Smooth muscle cell (in vitro differentiated cells): ENCODE results near the gene SH2D3C. TPM values are rescaled to one million over a fixed set of nuclear protein-coding genes. Genes with fewer than 3 reads are reported as not detected.

Experiments used
- DNase-seq: peaks from one replicate; lab custom pipeline; 2025; ENCODE audit not compliant: unreplicated experiment; lab: John Stamatoyannopoulos, UW
- H2AFZ ChIP-seq: fragments of 200-600 bp; sonication (generic); 2 replicates; pipeline ENCODE4 v1.6.0; 2016; ENCODE audit warnings: antibody characterized with exemption, low read depth, mild to moderate bottlenecking
- H3F3A ChIP-seq: fragments of 200-600 bp; sonication (generic); 2 replicates; pipeline ENCODE4 v1.6.0; 2017; ENCODE audit warnings: antibody characterized with exemption, low read depth
- H3K27ac ChIP-seq: fragments of 200-600 bp; sonication (generic); 2 replicates; pipeline ENCODE4 v1.5.1; 2016; ENCODE audit warnings: low read depth, mild to moderate bottlenecking
- H3K27me3 ChIP-seq: fragments of 200-600 bp; sonication (generic); 2 replicates; pipeline ENCODE4 v1.6.1; 2016; ENCODE audit warnings: low read depth, mild to moderate bottlenecking
- H3K36me3 ChIP-seq: fragments of 200-600 bp; sonication (generic); 2 replicates; pipeline ENCODE4 v1.5.1; 2016; ENCODE audit warnings: low read depth
- H3K4me1 ChIP-seq: fragments of 200-600 bp; sonication (generic); 2 replicates; pipeline ENCODE4 v1.5.1; 2016; ENCODE audit warnings: low read depth
- H3K4me2 ChIP-seq: fragments of 200-600 bp; sonication (generic); 2 replicates; pipeline ENCODE4 v1.6.0; 2016; ENCODE audit warnings: mild to moderate bottlenecking
- H3K4me3 ChIP-seq: fragments of 200-600 bp; sonication (generic); 2 replicates; pipeline ENCODE4 v1.5.1; 2016; ENCODE audit warnings: mild to moderate bottlenecking
- H3K79me2 ChIP-seq: fragments of 200-600 bp; sonication (generic); 2 replicates; pipeline ENCODE4 v1.6.0; 2016; ENCODE audit warnings: low read depth, mild to moderate bottlenecking
- H3K9ac ChIP-seq: fragments of 200-600 bp; sonication (generic); 2 replicates; pipeline ENCODE4 v1.6.0; 2016; ENCODE audit warnings: low read depth
- H3K9me3 ChIP-seq: fragments of 200-600 bp; sonication (generic); replicated peaks from 2 replicates; pipeline ENCODE4 v1.5.1; 2016; ENCODE audit warnings: low read depth
- H4K20me1 ChIP-seq: fragments of 200-600 bp; sonication (generic); 2 replicates; pipeline ENCODE4 v1.6.0; 2016; ENCODE audit warnings: low read depth
- WGBS: methylation state at CpG from one replicate; pipeline ENCODE4 v1.1.7; 2016; ENCODE audit warnings: low lambda C conversion rate; 5-methylcytosine and 5-hydroxymethylcytosine counted together
- polyA plus RNA-seq: library from polyadenylated mRNA; unstranded; fragments of >200 nt; fragmentation: Nextera tagmentation; extraction: Ambion mirVana; gene quantifications from 2 replicates; pipeline ENCODE4 v1.2.1, GENCODE V29; 2016
- total RNA-seq: library from RNA; depleted of rRNA; stranded (reverse); fragments of >200 nt; gene quantifications from 2 replicates; pipeline ENCODE4 v1.2.3, GENCODE V29; 2014
- TF ChIP-seq, protein P1 (sequence below): fragments of 200-600 bp; sonication (generic); IDR thresholded peaks from 2 replicates; pipeline ENCODE4 v1.5.1; 2017; ENCODE audit warnings: borderline replicate concordance, mild to moderate bottlenecking, antibody characterized with exemption; ENCODE audit not compliant: insufficient read depth, poor library complexity, severe bottlenecking

SH2D3C gene, protein sequence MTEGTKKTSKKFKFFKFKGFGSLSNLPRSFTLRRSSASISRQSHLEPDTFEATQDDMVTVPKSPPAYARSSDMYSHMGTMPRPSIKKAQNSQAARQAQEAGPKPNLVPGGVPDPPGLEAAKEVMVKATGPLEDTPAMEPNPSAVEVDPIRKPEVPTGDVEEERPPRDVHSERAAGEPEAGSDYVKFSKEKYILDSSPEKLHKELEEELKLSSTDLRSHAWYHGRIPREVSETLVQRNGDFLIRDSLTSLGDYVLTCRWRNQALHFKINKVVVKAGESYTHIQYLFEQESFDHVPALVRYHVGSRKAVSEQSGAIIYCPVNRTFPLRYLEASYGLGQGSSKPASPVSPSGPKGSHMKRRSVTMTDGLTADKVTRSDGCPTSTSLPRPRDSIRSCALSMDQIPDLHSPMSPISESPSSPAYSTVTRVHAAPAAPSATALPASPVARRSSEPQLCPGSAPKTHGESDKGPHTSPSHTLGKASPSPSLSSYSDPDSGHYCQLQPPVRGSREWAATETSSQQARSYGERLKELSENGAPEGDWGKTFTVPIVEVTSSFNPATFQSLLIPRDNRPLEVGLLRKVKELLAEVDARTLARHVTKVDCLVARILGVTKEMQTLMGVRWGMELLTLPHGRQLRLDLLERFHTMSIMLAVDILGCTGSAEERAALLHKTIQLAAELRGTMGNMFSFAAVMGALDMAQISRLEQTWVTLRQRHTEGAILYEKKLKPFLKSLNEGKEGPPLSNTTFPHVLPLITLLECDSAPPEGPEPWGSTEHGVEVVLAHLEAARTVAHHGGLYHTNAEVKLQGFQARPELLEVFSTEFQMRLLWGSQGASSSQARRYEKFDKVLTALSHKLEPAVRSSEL
- 1.5 TPM in 1 of 2 replicates, not detected in the other for total RNA-seq
- polyA plus RNA-seq: 0.54 and 0.83 TPM in 2 replicates

DNA sequence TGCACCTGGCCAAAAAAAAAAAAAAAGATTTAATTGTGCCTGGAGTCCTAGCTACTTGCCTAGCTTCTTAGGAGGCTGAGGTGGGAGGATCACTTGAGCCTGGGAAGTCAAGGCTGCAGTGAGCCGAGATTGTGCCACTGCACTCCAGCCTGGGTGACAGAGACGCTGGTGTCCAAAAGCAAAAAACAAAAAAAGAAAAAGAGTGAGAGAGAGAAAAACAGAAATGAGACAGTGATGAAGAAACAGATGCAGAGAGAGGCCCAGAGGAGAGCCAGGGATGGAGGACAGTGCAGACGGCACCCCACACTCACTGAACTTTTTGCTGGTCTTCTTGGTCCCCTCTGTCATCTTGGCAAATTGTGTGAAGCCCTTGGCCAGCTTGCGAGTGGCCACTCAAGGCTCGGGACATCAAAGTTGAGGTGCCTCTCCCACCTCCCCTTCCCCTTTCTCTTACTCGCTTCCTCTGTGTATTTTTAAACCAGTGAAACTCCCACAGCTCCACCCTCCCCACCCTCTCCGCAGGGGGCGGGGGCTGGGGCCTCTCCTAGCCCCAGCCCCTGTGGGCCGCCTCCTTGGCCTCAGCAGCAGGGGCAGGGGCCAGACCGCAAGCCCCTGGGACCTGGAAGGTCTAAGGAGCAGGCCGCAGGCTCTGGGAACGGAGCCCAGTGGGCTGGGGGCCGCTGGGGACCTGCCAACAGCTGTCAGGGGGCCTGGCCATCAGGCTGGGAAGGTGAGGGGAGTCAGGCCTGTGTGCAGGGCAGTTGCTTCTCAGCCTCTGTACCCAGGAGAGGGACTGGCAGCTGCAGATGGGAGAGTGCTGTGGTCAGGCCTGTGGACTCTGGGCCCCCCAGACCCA, at the start of gene SH2D3C:
TSS of gene SH2D3C (minus strand) at position 387 of the 856 bp plus-strand sequence. CDS start at position 348, 39 bp downstream.
- no peak within 1 kb of the TSS for H3K27ac ChIP-seq
- H4K20me1 ChIP-seq: no peaks in the 10 kb centered on the region
- H3K36me3 ChIP-seq: no peaks in the 10 kb centered on the region
- TF ChIP-seq, protein P1, sequence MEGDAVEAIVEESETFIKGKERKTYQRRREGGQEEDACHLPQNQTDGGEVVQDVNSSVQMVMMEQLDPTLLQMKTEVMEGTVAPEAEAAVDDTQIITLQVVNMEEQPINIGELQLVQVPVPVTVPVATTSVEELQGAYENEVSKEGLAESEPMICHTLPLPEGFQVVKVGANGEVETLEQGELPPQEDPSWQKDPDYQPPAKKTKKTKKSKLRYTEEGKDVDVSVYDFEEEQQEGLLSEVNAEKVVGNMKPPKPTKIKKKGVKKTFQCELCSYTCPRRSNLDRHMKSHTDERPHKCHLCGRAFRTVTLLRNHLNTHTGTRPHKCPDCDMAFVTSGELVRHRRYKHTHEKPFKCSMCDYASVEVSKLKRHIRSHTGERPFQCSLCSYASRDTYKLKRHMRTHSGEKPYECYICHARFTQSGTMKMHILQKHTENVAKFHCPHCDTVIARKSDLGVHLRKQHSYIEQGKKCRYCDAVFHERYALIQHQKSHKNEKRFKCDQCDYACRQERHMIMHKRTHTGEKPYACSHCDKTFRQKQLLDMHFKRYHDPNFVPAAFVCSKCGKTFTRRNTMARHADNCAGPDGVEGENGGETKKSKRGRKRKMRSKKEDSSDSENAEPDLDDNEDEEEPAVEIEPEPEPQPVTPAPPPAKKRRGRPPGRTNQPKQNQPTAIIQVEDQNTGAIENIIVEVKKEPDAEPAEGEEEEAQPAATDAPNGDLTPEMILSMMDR: no peak
- no peak within 1 kb of the TSS for H3K4me2 ChIP-seq
- no peaks in the 10 kb centered on the region for H3K4me1 ChIP-seq
- no peaks in the 10 kb centered on the region for H3K27me3 ChIP-seq
- 80% methylated on average over 13 of the region's 13 CpGs for WGBS
- H3F3A ChIP-seq: no peaks in the 10 kb centered on the region
- H2AFZ ChIP-seq: no peak within 1 kb of the TSS
- H3K9me3 ChIP-seq: no peaks in the 10 kb centered on the region
- no peak for DNase-seq
- H3K79me2 ChIP-seq: no peaks in the 10 kb centered on the region
- H3K4me3 ChIP-seq: no peak within 1 kb of the TSS
- H3K9ac ChIP-seq: no peak within 1 kb of the TSS

DNA sequence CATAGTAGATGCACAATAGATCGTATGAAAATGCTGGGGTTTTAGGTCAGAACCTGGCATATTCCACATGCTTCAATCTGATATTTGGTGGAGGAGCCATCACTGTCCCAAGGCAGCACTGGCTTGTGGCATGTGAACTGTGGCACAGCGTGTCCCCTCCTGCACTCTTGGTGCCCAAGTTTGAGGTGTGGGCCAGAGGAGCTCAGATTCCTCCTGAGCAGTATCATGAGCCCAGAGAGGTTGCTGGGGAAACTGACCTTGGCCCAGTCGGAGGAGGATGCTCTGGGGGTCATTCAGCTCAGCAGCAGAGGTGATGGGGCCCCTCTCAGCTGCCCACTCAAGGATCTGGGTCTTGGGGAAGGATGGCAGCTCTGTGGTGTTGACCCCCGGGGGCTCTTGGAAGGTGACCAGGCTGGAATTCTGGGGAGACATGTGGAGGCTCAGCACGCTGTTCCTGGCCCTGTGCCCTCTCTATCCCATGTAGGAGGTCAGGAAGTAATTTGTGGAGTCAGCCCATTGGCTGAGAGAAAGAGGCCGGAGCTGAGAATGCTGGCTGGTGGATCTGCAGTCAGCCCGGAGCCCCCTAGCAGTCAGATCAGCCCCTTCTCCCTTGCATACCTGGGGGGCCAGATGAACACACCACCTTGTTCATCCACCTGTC, 47.9 kb upstream of the SH2D3C start:
- no peak overlapping the region for H3K4me2 ChIP-seq
- 92% methylated on average over 7 of the region's 7 CpGs for WGBS

DNA sequence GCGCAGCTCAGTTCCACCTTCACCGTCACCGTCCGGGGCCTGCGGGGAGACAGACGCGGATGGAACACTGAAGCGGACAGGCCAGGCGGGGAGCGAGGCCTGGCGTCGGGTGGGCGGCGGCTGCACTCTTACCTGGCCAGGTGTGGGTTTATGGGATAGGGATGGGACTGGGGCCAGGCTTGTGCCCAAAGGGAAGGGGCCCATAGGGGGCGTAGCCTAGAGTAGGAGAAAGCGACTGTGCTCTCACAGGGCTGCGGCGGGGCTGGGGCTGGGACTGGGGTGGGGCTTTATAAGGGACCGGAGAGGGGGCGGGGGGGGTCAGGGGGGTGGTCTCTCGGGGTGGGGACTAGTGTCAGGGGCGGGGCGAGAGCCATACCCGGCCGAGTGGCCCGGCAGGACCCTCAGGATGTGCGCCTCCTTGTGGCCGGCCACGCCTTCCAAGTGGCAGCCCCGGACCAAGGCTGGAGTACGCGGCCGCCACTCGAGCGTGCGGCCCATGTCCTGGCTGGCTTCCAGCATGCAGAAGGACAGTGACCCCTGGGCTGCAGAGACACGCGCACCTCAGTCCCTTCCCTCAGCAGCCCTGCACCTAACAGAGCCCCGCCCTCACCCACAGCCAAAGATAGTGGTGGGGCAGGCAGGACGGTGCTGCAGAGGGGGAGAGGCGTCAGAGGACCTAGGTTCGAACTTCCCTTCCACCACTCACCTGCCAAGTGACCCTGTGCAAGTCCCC, 47.0 kb upstream of the SH2D3C start:
- 55% methylated on average over 22 of the region's 42 CpGs for WGBS
- no peak for DNase-seq
- TF ChIP-seq, protein P1: peak; percentile 28
- Histone ChIP-seq H3K4me3 (no peak overlapping the region), H3K27me3 (no peaks in the 10 kb centered on the region), H3K79me2 (no peaks in the 10 kb centered on the region), H2AFZ (no peak overlapping the region), H3F3A (no peaks in the 10 kb centered on the region), H3K27ac (no peak overlapping the region), H3K4me2 (no peak overlapping the region), H4K20me1 (no peaks in the 10 kb centered on the region), H3K9me3 (no peaks in the 10 kb centered on the region), H3K36me3 (no peaks in the 10 kb centered on the region), H3K9ac (no peak overlapping the region), H3K4me1 (peaks cover 4% of the 10 kb centered on the region)

More for the DNA sequence above, 47.9 kb upstream of the SH2D3C start:
- Histone ChIP-seq H3K36me3 (no peaks in the 10 kb centered on the region), H3K27ac (no peak overlapping the region), H2AFZ (no peak overlapping the region), H3F3A (no peaks in the 10 kb centered on the region), H3K4me3 (no peak overlapping the region), H3K9me3 (no peaks in the 10 kb centered on the region), H3K27me3 (no peaks in the 10 kb centered on the region), H4K20me1 (no peaks in the 10 kb centered on the region), H3K79me2 (no peaks in the 10 kb centered on the region), H3K4me1 (peaks cover 4% of the 10 kb centered on the region), H3K9ac (no peak overlapping the region)
- TF ChIP-seq, protein P1: no peak
- no peak for DNase-seq
